Heart right ventricle (tissue), 16 donors: Measurements from ENCODE around the gene MTHFSD. TPM values are rescaled to one million over a fixed set of nuclear protein-coding genes. Genes with fewer than 3 reads are reported as not detected.
A peak's percentile ranks its signal among the peaks of the same experiment; 100 is the strongest.
"Not testable (repeated sequence)": the region's sequence is repeated elsewhere in the genome, so short reads cannot be mapped to it uniquely, and the experiment has no call there.

Experiments
- ATAC-seq, 8 donors: fragments of 200-7000 bp; cut with Tn5 transposase; one replicate each; pipeline ENCODE4 v1.9.1; 2020; ENCODE audit warnings: mild to moderate bottlenecking in 8 of 8, moderate library complexity in 8 of 8, moderate number of reproducible peaks in 1 of 8
- DNase-seq, 2 donors: peaks; one replicate each; pipeline ENCODE4 v3.0.0-alpha.2; 2020
- H3K27ac ChIP-seq, 10 donors: fragments of 200-600 bp; sonication (generic) in 2 of 10; one replicate each; pipeline versions ENCODE4 v1.5.0 to v1.8.0; 2020 to 2022; ENCODE audit warnings: mild to moderate bottlenecking in 3 of 10
- H3K27me3 ChIP-seq, 7 donors: fragments of 200-600 bp; one replicate each; pipeline ENCODE4 v1.8.0; 2021 to 2022; ENCODE audit warnings: mild to moderate bottlenecking in 2 of 7
- H3K36me3 ChIP-seq, 9 donors: fragments of 200-600 bp; sonication (generic) in 1 of 9; one replicate each; pipeline versions ENCODE4 v1.5.0 to v1.8.0; 2020 to 2022; ENCODE audit warnings: mild to moderate bottlenecking in 2 of 9
- H3K4me1 ChIP-seq, 9 donors: fragments of 200-600 bp; sonication (generic) in 1 of 9; one replicate each; pipeline versions ENCODE4 v1.5.0 to v1.8.0; 2020 to 2022; ENCODE audit warnings: mild to moderate bottlenecking in 4 of 9
- H3K4me3 ChIP-seq, 10 donors: fragments of 200-600 bp; sonication (generic) in 2 of 10; one replicate each; pipeline versions ENCODE4 v1.5.0 to v1.8.0; 2020 to 2022; ENCODE audit warnings: mild to moderate bottlenecking in 7 of 10, moderate library complexity in 2 of 10
- H3K9me3 ChIP-seq, 11 donors: fragments of 200-600 bp in 10 of 11; sonication (generic) in 2 of 11; one replicate each; pipeline versions ENCODE4 v1.5.0 to v1.8.0; 2013 to 2022; ENCODE audit warnings: mild to moderate bottlenecking in 2 of 11, control low read depth in 1 of 11, moderate library complexity in 1 of 11
- WGBS, 2 donors: extraction: QIAGEN DNeasy Blood & Tissue Kit; methylation state at CpG; one replicate each; pipeline ENCODE4 v1.1.7; 2013; ENCODE audit warnings: inconsistent platforms in 1 of 2; 5-methylcytosine and 5-hydroxymethylcytosine counted together
- intact Hi-C, 10 donors: fragments of 100-400 bp; cut with DNase I; formaldehyde crosslinking; loops; one replicate each; pipeline versions ENCODE4 v1.11.1 to v1.14.2; 2022
- polyA plus RNA-seq, 2 donors: library from polyadenylated mRNA; stranded (reverse); fragments of 200-250 nt; gene quantifications; one replicate each; pipeline ENCODE4 v1.2.3, GENCODE V29; 2013
- total RNA-seq, 10 donors: library from RNA; stranded (reverse); fragmentation: NEBNext Ultra II Directional in 3 of 10; extraction: Animal tissue kit (Norgen Biotek cat#: 25700) in 3 of 10; gene quantifications; one replicate each; pipeline versions ENCODE4 v1.2.1 to v1.2.4, GENCODE V29; 2021 to 2023
- TF ChIP-seq, protein P1 (sequence below), 9 donors: fragments of 200-600 bp; sonication (generic) in 2 of 9; IDR thresholded peaks; one replicate each; pipeline versions ENCODE4 v1.5.0 to v1.8.0; 2021 to 2022; ENCODE audit warnings: antibody characterized with exemption in 9 of 9, mild to moderate bottlenecking in 5 of 9, moderate library complexity in 1 of 9
- donor health status: Arrhythmogenic right ventricular cardiomyopathy.
- donor health status: ischemic (EF 13 %, LVEDD 7.1; RV severe dilation, severe dysfunction).
- donor health status: healthy with polysubstance abuse.
- donor health status: DM: no; HTN: yes; CAD: no.
- donor health status: DM: no; HTN: no; CAD: no.
- donor health status: ischemic (EF 25% LVEDD 6.9; RV normal size, moderate dysfunction).
- donor health status: ischemic (EF 25% LVEDD 5.7; RV mildly dilated, moderate dysfunction).
- donor health status: healthy.
- donor health status: DM: yes; HTN: yes; CAD: no.
- donor health status: Ischemic cardiomyopathy.
- donor health status: ischemic (EF 35%, LVEDD 5.7; RV mildly dilated, moderate dysfunction).
- donor health status: nonischemic (EF 11% LVEDD 7.7; RV severe dilation, severe dysfunction).
- donor health status: DM: yes; HTN: yes; CAD: no.
- donor health status: PGD.
- donor health status: ischemic (EF 29% LVEDD 5.4; RV normal size, mild dysfunction).
- donor health status: nonischemic (EF 23%, LVEDD 6.1; RV moderate dilation, normal function).

The MTHFSD gene
- total and polyA plus RNA-seq, 12 donors: 5.1 to 13.1 (median 11.3) TPM

DNA sequence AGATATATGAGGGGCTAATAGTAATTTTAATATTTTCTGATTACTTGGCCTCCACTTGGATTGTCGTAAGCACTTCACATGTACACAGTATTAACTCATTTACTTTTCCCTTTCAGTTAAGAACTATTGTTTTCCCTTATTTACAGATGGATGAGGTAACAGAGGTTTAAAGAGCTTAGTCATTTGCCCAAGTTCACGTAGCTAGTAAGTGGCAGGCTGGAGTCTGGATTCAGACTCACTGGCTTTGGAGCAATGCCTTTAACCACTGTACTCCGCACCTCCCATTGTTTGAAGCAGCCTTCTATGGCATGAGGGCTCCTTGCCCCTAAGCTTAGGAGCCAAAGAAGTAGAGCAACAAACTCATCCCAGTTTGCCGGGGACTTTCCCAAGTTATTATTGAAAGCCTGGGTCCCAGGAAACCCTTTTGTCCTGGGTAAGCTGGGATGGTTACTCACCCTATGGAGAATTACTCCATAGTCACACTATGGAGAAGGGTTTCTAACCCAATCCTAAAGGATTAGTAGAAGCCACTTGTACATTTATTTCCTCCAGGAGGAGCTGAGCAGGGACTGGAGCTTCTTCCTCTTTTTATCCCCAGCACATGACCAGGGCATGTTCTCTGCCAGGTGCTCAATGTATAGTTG, 35.6 kb upstream of the MTHFSD start:
- ATAC-seq (no peak), DNase-seq (no peak)
- Histone ChIP-seq H3K36me3 (no peaks in the 10 kb centered on the region), H3K27ac (no peak overlapping the region), H3K4me3 (no peak overlapping the region), H3K4me1 (peaks cover 0 to 5% (median 0%) of the 10 kb centered on the region in 9 donors), H3K27me3 (peaks cover 0 to 49% (median 38%) of the 10 kb centered on the region in 7 donors), H3K9me3 (no peaks in the 10 kb centered on the region)
- TF ChIP-seq, protein P1, sequence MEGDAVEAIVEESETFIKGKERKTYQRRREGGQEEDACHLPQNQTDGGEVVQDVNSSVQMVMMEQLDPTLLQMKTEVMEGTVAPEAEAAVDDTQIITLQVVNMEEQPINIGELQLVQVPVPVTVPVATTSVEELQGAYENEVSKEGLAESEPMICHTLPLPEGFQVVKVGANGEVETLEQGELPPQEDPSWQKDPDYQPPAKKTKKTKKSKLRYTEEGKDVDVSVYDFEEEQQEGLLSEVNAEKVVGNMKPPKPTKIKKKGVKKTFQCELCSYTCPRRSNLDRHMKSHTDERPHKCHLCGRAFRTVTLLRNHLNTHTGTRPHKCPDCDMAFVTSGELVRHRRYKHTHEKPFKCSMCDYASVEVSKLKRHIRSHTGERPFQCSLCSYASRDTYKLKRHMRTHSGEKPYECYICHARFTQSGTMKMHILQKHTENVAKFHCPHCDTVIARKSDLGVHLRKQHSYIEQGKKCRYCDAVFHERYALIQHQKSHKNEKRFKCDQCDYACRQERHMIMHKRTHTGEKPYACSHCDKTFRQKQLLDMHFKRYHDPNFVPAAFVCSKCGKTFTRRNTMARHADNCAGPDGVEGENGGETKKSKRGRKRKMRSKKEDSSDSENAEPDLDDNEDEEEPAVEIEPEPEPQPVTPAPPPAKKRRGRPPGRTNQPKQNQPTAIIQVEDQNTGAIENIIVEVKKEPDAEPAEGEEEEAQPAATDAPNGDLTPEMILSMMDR (IDR thresholded peaks at IDR 0.05): no peak
- intact Hi-C loops: no loop called here
- 89 to 93% methylated on average over 4 of the region's 4 CpGs for WGBS, 2 donors

DNA sequence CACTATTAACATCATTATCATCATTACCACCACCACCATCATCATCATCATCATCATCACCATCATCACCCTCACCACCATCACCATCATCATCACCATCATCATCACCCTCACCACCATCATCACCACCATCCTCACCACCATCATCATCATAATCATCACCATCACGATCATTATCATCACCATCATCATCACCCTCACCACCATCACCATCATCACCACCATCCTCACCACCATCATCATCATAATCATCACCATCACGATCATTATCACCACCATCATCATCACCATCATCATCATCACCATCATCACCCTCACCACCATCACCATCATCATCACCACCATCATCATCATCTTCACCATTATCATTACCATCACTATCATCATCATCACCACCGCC, 32.9 kb upstream of the MTHFSD start:
- intact Hi-C loops, H3K9me3 ChIP-seq, ATAC-seq, DNase-seq, H3K4me3 ChIP-seq, H3K27ac ChIP-seq, H3K36me3 ChIP-seq: not testable (repeated sequence)
- Histone ChIP-seq H3K27me3 (peaks cover 0 to 38% (median 27%) of the 10 kb centered on the region in 7 donors), H3K4me1 (peaks cover 0 to 21% (median 0%) of the 10 kb centered on the region in 9 donors)
- 93 to 94% methylated on average over 3 of the region's 3 CpGs for WGBS, 2 donors

GRCh38 chr16:86587487-86587886, 32.5 kb upstream of the MTHFSD start:
- DNase-seq: no peak
- 89 to 96% methylated on average over 3 of the region's 3 CpGs for WGBS, 2 donors
- H3K27ac ChIP-seq: no peak overlapping the region
- H3K9me3 ChIP-seq: no peaks in the 10 kb centered on the region
- no peak overlapping the region for H3K4me3 ChIP-seq
- intact Hi-C loops: no loop called here
- TF ChIP-seq, protein P1 (IDR thresholded peaks at IDR 0.05): no peak
- no peak for ATAC-seq
- H3K36me3 ChIP-seq: no peaks in the 10 kb centered on the region
- peaks cover 0 to 26% (median 0%) of the 10 kb centered on the region in 9 donors for H3K4me1 ChIP-seq
- peaks cover 0 to 37% (median 27%) of the 10 kb centered on the region in 7 donors for H3K27me3 ChIP-seq

DNA sequence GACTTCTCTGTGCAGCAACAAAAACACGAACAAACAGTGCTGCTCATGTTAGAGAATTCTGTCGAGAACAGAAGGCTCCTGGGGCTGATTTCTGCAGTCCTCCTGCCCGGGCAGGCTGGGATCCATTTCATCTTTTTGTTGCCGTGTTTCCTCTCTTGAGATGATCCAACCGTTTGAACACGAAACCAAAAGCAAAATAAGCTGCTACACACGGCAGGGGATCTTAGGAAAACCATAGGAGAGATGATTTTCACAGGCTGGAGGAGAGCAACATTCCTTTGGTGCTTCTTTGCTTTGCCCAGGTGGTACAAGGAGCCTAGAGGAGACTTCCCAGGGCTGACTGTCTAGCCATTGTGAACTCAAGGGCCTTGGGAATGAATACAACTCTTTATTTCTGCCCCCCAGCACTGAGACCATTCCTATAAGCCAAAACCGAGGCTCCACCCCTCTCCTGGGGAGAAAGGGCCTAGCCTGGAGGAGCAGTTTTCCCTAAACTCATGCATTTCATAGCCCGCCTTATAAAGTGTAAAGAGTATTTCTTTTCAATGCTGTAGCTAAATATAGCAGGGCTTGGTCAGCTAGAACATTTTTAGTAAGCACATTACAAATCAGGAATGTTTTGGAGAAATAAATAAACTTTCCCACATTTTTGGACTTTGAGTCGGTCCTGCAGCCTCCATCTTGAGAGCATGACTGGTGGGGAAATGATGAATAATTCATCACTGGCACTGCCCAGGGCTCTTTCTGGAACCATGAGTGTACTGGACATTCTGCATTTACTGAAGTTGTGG, 31.0 kb upstream of the MTHFSD start:
- TF ChIP-seq, protein P1 (IDR thresholded peaks at IDR 0.05): no peak
- peak overlapping the region in 8 of 10 donors; percentile 26 to 70 (median 58) for H3K27ac ChIP-seq
- no peaks in the 10 kb centered on the region for H3K9me3 ChIP-seq
- intact Hi-C loops: no loop called here
- ATAC-seq (peak in 6 of 8 donors; percentile 29 to 72 (median 48)), DNase-seq (no peak)
- no peak overlapping the region for H3K4me3 ChIP-seq
- no peaks in the 10 kb centered on the region for H3K36me3 ChIP-seq
- 61 to 74% methylated on average over 10 of the region's 10 CpGs for WGBS, 2 donors
- peaks cover 0 to 40% (median 26%) of the 10 kb centered on the region in 7 donors for H3K27me3 ChIP-seq
- H3K4me1 ChIP-seq: peaks cover 0 to 41% (median 0%) of the 10 kb centered on the region in 9 donors
